Esophagus squamous epithelium (tissue), 5 donors: ENCODE measurements around the gene ZSCAN5A. TPM values are rescaled to one million over a fixed set of nuclear protein-coding genes. Genes with fewer than 3 reads are reported as not detected.
"Not testable (repeated sequence)": the region's sequence is repeated elsewhere in the genome, so short reads cannot be mapped to it uniquely, and the experiment has no call there.

Experiments used
- DNase-seq: peaks from one replicate; lab custom pipeline; 2025; lab: John Stamatoyannopoulos, UW
- H3K27ac ChIP-seq, 4 donors: fragments of 200-600 bp; sonication (generic); one replicate each; pipeline ENCODE4 v1.5.1; 2016 to 2019; ENCODE audit warnings: mild to moderate bottlenecking in 1 of 4
- H3K27me3 ChIP-seq, 4 donors: fragments of 200-600 bp; sonication (generic); 1 replicate in 3 of 4; 2 replicates in 1 of 4; pipeline versions ENCODE4 v1.5.1 to v1.6.0; 2017 to 2021; ENCODE audit warnings: antibody characterized with exemption in 1 of 4
- H3K36me3 ChIP-seq, 3 donors: fragments of 200-600 bp; sonication (generic); one replicate each; pipeline ENCODE4 v1.5.1; 2016 to 2019
- H3K4me1 ChIP-seq, 3 donors: fragments of 200-600 bp; sonication (generic); one replicate each; pipeline ENCODE4 v1.5.1; 2017 to 2019
- H3K4me3 ChIP-seq, 4 donors: fragments of 200-600 bp; sonication (generic); 1 replicate in 3 of 4; 2 replicates in 1 of 4; pipeline ENCODE4 v1.5.1; 2016 to 2019; ENCODE audit warnings: mild to moderate bottlenecking in 2 of 4, moderate library complexity in 1 of 4
- H3K9me3 ChIP-seq, 3 donors: fragments of 200-600 bp; sonication (generic); one replicate each; pipeline ENCODE4 v1.5.1; 2016 to 2019
- POLR2A ChIP-seq, 4 donors: fragments of 450-650 bp; IDR thresholded peaks; one replicate each; pipeline ENCODE4 v1.6.1; 2017; ENCODE audit warnings: antibody characterized with exemption in 4 of 4, mild to moderate bottlenecking in 4 of 4, moderate library complexity in 3 of 4
- WGBS, 2 donors: methylation state at CpG; one replicate each; pipeline ENCODE4 v1.1.5; 2018; 5-methylcytosine and 5-hydroxymethylcytosine counted together
- intact Hi-C: fragments of 100-400 bp; cut with DNase I; formaldehyde crosslinking; loops from one replicate; pipeline ENCODE4 v1.15.0; 2022
- total RNA-seq, 4 donors: library from RNA; depleted of rRNA; stranded (reverse); fragments of >200 nt; gene quantifications; one replicate each; pipeline ENCODE4 v1.1.0, GENCODE V29; 2016
- TF ChIP-seq, protein P1 (sequence below), 6 experiments: fragments of 450-650 bp in 4 of 6; fragments of 200-600 bp in 2 of 6; sonication (generic) in 2 of 6; IDR thresholded peaks; one replicate each; pipeline ENCODE4 v1.5.1; 2016 to 2019; ENCODE audit warnings: antibody characterized with exemption in 6 of 6, mild to moderate bottlenecking in 4 of 6, moderate library complexity in 4 of 6
- donor health status: DM: yes; HTN: yes; CAD: no.

Gene ZSCAN5A
- total RNA-seq, 4 donors from 2014 or later: 2.8 to 13.2 (median 6.8) TPM

DNA sequence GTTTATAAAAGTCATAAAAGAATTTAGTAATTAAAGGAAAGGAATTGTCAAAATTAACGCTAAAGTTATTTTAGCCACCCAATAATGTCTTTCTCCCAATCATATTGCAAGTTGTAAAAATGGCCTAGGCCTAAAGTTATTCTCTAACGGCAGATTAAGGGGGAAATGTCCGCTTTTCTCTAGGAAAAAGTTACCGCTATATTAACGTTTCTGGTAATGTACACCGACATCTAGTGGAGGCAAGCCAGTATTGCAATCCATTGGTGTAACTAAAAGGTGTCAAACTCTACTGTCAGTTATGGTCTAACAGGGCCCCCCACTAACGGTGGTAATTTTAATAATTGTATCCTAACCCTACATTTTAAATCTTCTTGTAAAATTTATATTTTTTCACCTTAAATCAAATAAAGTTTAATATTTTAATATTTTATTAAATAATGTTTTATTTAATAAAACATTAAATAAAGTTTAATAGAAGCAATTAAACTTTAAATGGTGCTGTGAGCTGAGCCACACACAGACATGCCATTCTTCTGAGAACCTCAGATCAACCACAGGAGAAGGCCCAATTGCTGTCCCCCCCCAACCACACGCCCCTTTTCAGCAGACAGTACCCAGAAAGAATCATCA lies 35.9 kb upstream of the ZSCAN5A start:
- intact Hi-C loops: no loop called here
- TF ChIP-seq POLR2A (IDR thresholded peaks at IDR 0.05): no peak
- TF ChIP-seq, protein P1, sequence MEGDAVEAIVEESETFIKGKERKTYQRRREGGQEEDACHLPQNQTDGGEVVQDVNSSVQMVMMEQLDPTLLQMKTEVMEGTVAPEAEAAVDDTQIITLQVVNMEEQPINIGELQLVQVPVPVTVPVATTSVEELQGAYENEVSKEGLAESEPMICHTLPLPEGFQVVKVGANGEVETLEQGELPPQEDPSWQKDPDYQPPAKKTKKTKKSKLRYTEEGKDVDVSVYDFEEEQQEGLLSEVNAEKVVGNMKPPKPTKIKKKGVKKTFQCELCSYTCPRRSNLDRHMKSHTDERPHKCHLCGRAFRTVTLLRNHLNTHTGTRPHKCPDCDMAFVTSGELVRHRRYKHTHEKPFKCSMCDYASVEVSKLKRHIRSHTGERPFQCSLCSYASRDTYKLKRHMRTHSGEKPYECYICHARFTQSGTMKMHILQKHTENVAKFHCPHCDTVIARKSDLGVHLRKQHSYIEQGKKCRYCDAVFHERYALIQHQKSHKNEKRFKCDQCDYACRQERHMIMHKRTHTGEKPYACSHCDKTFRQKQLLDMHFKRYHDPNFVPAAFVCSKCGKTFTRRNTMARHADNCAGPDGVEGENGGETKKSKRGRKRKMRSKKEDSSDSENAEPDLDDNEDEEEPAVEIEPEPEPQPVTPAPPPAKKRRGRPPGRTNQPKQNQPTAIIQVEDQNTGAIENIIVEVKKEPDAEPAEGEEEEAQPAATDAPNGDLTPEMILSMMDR (IDR thresholded peaks at IDR 0.05): peak; percentile 70 to 88 (median 77)
- Histone ChIP-seq H3K4me3 (no peak overlapping the region), H3K27ac (no peak overlapping the region), H3K4me1 (no peaks in the 10 kb centered on the region), H3K27me3 (no peaks in the 10 kb centered on the region), H3K9me3 (no peaks in the 10 kb centered on the region), H3K36me3 (no peaks in the 10 kb centered on the region)
- DNase-seq: no peak
- 13 to 17% methylated on average over 8 of the region's 8 CpGs for WGBS, 2 donors

- no peak for DNase-seq
- TF ChIP-seq POLR2A (IDR thresholded peaks at IDR 0.05): no peak
- TF ChIP-seq, protein P1 (IDR thresholded peaks at IDR 0.05): peak in 2 of 6 experiments; percentile 11 to 45
- Histone ChIP-seq H3K27me3 (no peaks in the 10 kb centered on the region), H3K36me3 (no peaks in the 10 kb centered on the region), H3K27ac (no peak overlapping the region), H3K4me3 (no peak overlapping the region), H3K9me3 (no peaks in the 10 kb centered on the region), H3K4me1 (no peaks in the 10 kb centered on the region)
- intact Hi-C loops: no loop called here
- 58 to 60% methylated on average over 5 of the region's 5 CpGs for WGBS, 2 donors
Observed at GRCh38 chr19:56348289-56348877, 33.7 kb upstream of the ZSCAN5A start.

GRCh38 chr19:56347163-56347778 lies 32.6 kb upstream of the ZSCAN5A start:
- 73 to 80% methylated on average over 7 of the region's 7 CpGs for WGBS, 2 donors
- no peak overlapping the region for H3K4me3 ChIP-seq
- intact Hi-C loops: no loop called here
- H3K9me3 ChIP-seq: no peaks in the 10 kb centered on the region
- no peak for DNase-seq
- no peaks in the 10 kb centered on the region for H3K36me3 ChIP-seq
- H3K27ac ChIP-seq: no peak overlapping the region
- H3K27me3 ChIP-seq: no peaks in the 10 kb centered on the region
- no peak for TF ChIP-seq POLR2A (IDR thresholded peaks at IDR 0.05)
- TF ChIP-seq, protein P1 (IDR thresholded peaks at IDR 0.05): no peak
- no peaks in the 10 kb centered on the region for H3K4me1 ChIP-seq

DNA sequence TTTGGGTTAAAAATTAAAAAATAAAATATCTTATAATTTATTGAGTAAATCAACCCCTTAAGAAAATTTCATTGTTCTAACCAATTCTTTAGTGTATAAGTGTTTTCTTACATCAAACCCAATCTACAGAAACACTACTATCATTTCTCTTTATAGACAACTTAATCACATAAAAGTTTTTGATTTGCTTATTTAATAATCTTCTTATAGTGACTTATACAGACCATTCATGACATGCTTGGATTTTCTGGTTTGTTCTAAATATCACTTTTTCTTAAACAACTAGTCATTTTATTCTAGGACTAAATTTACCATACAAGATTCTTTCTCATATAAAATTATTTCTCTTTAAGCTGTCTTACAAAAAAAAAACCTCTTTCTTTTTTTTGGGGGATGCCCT lies 27.3 kb upstream of the ZSCAN5A start:
- TF ChIP-seq, protein P1 (IDR thresholded peaks at IDR 0.05): no peak
- TF ChIP-seq POLR2A (IDR thresholded peaks at IDR 0.05): no peak
- Histone ChIP-seq H3K27me3 (no peaks in the 10 kb centered on the region), H3K4me3 (no peak overlapping the region), H3K36me3 (no peaks in the 10 kb centered on the region), H3K4me1 (no peaks in the 10 kb centered on the region), H3K27ac (no peak overlapping the region), H3K9me3 (peaks cover 0 to 6% (median 0%) of the 10 kb centered on the region in 3 donors)
- intact Hi-C loops: no loop called here
- DNase-seq: no peak

DNA sequence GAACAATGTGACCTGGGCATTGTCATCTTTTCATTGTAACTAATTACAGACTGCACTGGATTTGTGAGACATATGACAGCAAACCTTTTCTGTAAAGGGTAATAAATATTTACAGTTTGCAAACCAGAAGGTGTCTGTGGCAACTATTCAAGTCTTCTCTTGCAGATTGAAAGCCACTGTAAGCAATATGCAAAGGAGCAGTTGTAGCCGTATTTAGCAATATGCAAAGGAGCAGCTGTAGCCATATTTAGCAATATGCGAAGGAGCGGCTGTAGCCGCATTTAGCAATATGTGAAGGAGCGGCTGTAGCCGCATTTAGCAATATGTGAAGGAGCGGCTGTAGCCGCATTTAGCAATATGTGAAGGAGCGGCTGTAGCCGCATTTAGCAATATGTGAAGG lies 24.4 kb upstream of the ZSCAN5A start:
- not testable (repeated sequence) for H3K4me1 ChIP-seq

DNA sequence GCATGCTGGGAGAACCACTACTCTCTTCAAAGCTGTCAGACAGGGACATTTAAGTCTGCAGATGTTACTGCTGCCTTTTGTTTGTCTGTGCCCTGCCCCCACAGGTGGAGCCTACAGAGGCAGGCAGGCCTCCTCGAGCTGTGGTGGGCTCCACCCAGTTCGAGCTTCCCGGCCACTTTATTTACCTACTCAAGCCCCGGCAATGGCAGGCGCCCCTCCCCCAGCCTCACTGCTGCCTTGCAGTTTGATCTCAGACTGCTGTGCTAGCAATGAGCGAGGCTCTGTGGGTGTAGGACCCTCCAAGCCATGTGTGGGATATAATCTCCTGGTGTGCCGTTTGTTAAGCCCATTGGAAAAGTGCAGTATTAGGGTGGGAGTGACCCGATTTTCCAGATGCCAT lies 22.4 kb upstream of the ZSCAN5A start:
- WGBS, 2 donors: 70 to 74% methylated on average over 5 of the region's 8 CpGs
- not testable (repeated sequence) for H3K27me3 ChIP-seq, DNase-seq, H3K4me3 ChIP-seq, H3K36me3 ChIP-seq, H3K4me1 ChIP-seq, H3K27ac ChIP-seq
- intact Hi-C loops: loop anchor here (10.0 kb wide), 1 partner anchor 262 kb away; no protein-coding TSS in a partner anchor
- H3K9me3 ChIP-seq: peaks cover 0 to 11% (median 5%) of the 10 kb centered on the region in 3 donors

More for the DNA sequence above, 24.4 kb upstream of the ZSCAN5A start:
- not testable (repeated sequence) for H3K9me3 ChIP-seq, H3K27ac ChIP-seq, DNase-seq, H3K27me3 ChIP-seq, H3K4me3 ChIP-seq, H3K36me3 ChIP-seq
- intact Hi-C loops: loop anchor here (10.0 kb wide), 1 partner anchor 264 kb away; no protein-coding TSS in a partner anchor
- WGBS, 2 donors: 83 to 91% methylated on average over 4 to 7 of the region's 10 CpGs

GRCh38 chr19:56335371-56335770 lies 20.7 kb upstream of the ZSCAN5A start:
- not testable (repeated sequence) for H3K4me1 ChIP-seq, H3K36me3 ChIP-seq, H3K27ac ChIP-seq, H3K4me3 ChIP-seq, DNase-seq, H3K27me3 ChIP-seq
- peaks cover 0 to 11% (median 5%) of the 10 kb centered on the region in 3 donors for H3K9me3 ChIP-seq
- intact Hi-C loops: loop anchor here (10.0 kb wide), 1 partner anchor 261 kb away; no protein-coding TSS in a partner anchor
